Motor neuron (in vitro differentiated cells): ENCODE data around the gene PTPRT. TPM values are rescaled to one million over a fixed set of nuclear protein-coding genes. Genes with fewer than 3 reads are reported as not detected.
"Not testable (repeated sequence)": the region's sequence is repeated elsewhere in the genome, so short reads cannot be mapped to it uniquely, and the experiment has no call there.

Experiments used
- ATAC-seq, 8 experiments: fragments of 200-7000 bp; cut with Tn5 transposase; replicated peaks in 6 of 8; 2 replicates each; pipeline ENCODE4 v1.8.0; 2021; ENCODE audit warnings: mild to moderate bottlenecking in 8 of 8, moderate library complexity in 8 of 8
- H3K27ac ChIP-seq, 2 donors: fragments of 250-450 bp; sonication (Bioruptor Pico); 2 replicates each; pipeline ENCODE4 v1.9.0; 2021; ENCODE audit warnings: antibody characterized with exemption in 2 of 2, mild to moderate bottlenecking in 2 of 2, moderate library complexity in 1 of 2
- H3K4me1 ChIP-seq, 2 donors: fragments of 250-450 bp; sonication (Bioruptor Pico); replicated peaks in 1 of 2; 2 replicates each; pipeline ENCODE4 v1.6.1; 2021; ENCODE audit warnings: antibody characterized with exemption in 2 of 2, mild to moderate bottlenecking in 2 of 2, moderate library complexity in 1 of 2
- H3K4me3 ChIP-seq, 5 donors: fragments of 250-450 bp; sonication (Bioruptor Pico); 2 replicates each; pipeline ENCODE4 v1.9.0; 2021; ENCODE audit warnings: antibody characterized with exemption in 5 of 5, mild to moderate bottlenecking in 5 of 5, moderate library complexity in 4 of 5
- WGBS, 10 experiments: fragments of 450-650 bp; shearing (Covaris generic); methylation state at CpG; one replicate each; pipeline ENCODE4 v1.0.0; 2022; 5-methylcytosine and 5-hydroxymethylcytosine counted together
- in situ Hi-C, 9 experiments: fragments of 400-800 bp; cut with MboI; loops; one replicate each; pipeline ENCODE4 v1.15.0; 2021; ENCODE audit warnings: low sequenced_read_pairs in 9 of 9, low pct_unique_long_range_greater_than_20kb in 2 of 9; ENCODE audit not compliant: unreplicated experiment in 9 of 9
- total RNA-seq, 8 experiments: library from RNA; unstranded; fragments of 300-600 nt; gene quantifications; 2 replicates each; pipeline versions ENCODE4 v1.2.3 to v1.2.4, GENCODE V29; 2022

Gene PTPRT
- total RNA-seq, 8 experiments from 2014 or later = 0.05 to 1.0 (median 0.32) TPM; not detected in 1

- in situ Hi-C loops = loop anchor here in 1 of 9 experiments (10.0 kb wide), 1 partner anchor 978 kb away; the partner anchor contains the start of gene PTPRT
- H3K4me3 ChIP-seq = not testable (repeated sequence)
These were observed 983.1 kb downstream of the PTPRT start for GRCh38 chr20:42206557-42206956.

GRCh38 chr20:42204109-42204660, 985.5 kb downstream of the PTPRT start:
- Histone ChIP-seq H3K4me3 (no peak overlapping the region), H3K27ac (no peak overlapping the region), H3K4me1 (no peaks in the 10 kb centered on the region)
- in situ Hi-C loops = loop anchor here in 1 of 9 experiments (10.0 kb wide), 1 partner anchor 981 kb away; the partner anchor contains the start of gene PTPRT
- WGBS, 10 experiments = 2 to 84% (median 33%) methylated on average over 3 to 9 of the region's 9 CpGs
- ATAC-seq = peak in 3 of 8 experiments; percentile 73 to 89 (median 89)

More at GRCh38 chr20:42206557-42206956, 983.1 kb downstream of the PTPRT start:
- ATAC-seq, H3K4me1 ChIP-seq, H3K27ac ChIP-seq: not testable (repeated sequence)
- no CpG with 5 or more reads among the region's 15 CpGs for WGBS, 10 experiments

GRCh38 chr20:42197599-42197998, 992.1 kb downstream of the PTPRT start:
- no peaks in the 10 kb centered on the region for H3K4me1 ChIP-seq
- H3K4me3 ChIP-seq = no peak overlapping the region
- H3K27ac ChIP-seq = no peak overlapping the region
- ATAC-seq = no peak
- in situ Hi-C loops = no loop called here

GRCh38 chr20:42193119-42193518, 996.6 kb downstream of the PTPRT start:
- Histone ChIP-seq H3K4me1 (no peaks in the 10 kb centered on the region), H3K4me3 (no peak overlapping the region), H3K27ac (no peak overlapping the region)
- WGBS, 10 experiments = 0 to 88% (median 68%) methylated on average over 1 to 2 of the region's 2 CpGs; no CpG with 5 or more reads in 5 of the 10 experiments
- ATAC-seq = no peak
- in situ Hi-C loops = no loop called here

GRCh38 chr20:42192321-42192720, 997.4 kb downstream of the PTPRT start:
- in situ Hi-C loops = no loop called here
- H3K27ac ChIP-seq = no peak overlapping the region
- no peak overlapping the region for H3K4me3 ChIP-seq
- H3K4me1 ChIP-seq = no peaks in the 10 kb centered on the region
- no peak for ATAC-seq
- WGBS, 10 experiments = 0 to 63% (median 44%) methylated on average over 1 to 2 of the region's 2 CpGs; no CpG with 5 or more reads in 4 of the 10 experiments

- WGBS, 10 experiments = 0 to 60% (median 15%) methylated on average over 1 to 4 of the region's 4 CpGs; no CpG with 5 or more reads in 3 of the 10 experiments
These were observed 998.4 kb downstream of the PTPRT start for GRCh38 chr20:42191140-42191860.

GRCh38 chr20:42190084-42190483, 999.6 kb downstream of the PTPRT start:
- Histone ChIP-seq H3K4me3 (no peak overlapping the region), H3K4me1 (no peaks in the 10 kb centered on the region), H3K27ac (no peak overlapping the region)
- ATAC-seq = peak in 2 of 8 experiments; percentile 30 to 31
- in situ Hi-C loops = no loop called here
- 0 to 80% (median 46%) methylated on average over 1 to 3 of the region's 3 CpGs for WGBS, 10 experiments

More at GRCh38 chr20:42191140-42191860, 998.4 kb downstream of the PTPRT start:
- Histone ChIP-seq H3K4me3 (no peak overlapping the region), H3K27ac (no peak overlapping the region), H3K4me1 (no peaks in the 10 kb centered on the region)
- ATAC-seq = peak in 5 of 8 experiments; percentile 29 to 93 (median 43)
- in situ Hi-C loops = no loop called here

- no peak for ATAC-seq
- 0 to 80% (median 20%) methylated on average over 1 to 3 of the region's 3 CpGs; no CpG with 5 or more reads in 1 of the 10 experiments for WGBS, 10 experiments
- in situ Hi-C loops = no loop called here
These were observed 1003.4 kb downstream of the PTPRT start for GRCh38 chr20:42186337-42186736.

GRCh38 chr20:42183147-42183546, 1006.6 kb downstream of the PTPRT start:
- WGBS, 10 experiments = 0 to 71% (median 24%) methylated on average over 1 to 4 of the region's 4 CpGs
- H3K27ac ChIP-seq = no peak overlapping the region
- in situ Hi-C loops = no loop called here
- ATAC-seq = no peak
- H3K4me3 ChIP-seq = no peak overlapping the region
- no peaks in the 10 kb centered on the region for H3K4me1 ChIP-seq

More at GRCh38 chr20:42186337-42186736, 1003.4 kb downstream of the PTPRT start:
- Histone ChIP-seq H3K4me1 (no peaks in the 10 kb centered on the region), H3K4me3 (no peak overlapping the region), H3K27ac (no peak overlapping the region)

GRCh38 chr20:42181064-42181463, 1008.6 kb downstream of the PTPRT start:
- in situ Hi-C loops = no loop called here
- no peak for ATAC-seq

GRCh38 chr20:42179768-42180167, 1009.9 kb downstream of the PTPRT start:
- WGBS, 10 experiments = 0 to 63% (median 45%) methylated on average over 1 to 4 of the region's 4 CpGs; no CpG with 5 or more reads in 2 of the 10 experiments

More at GRCh38 chr20:42181064-42181463, 1008.6 kb downstream of the PTPRT start:
- Histone ChIP-seq H3K4me3 (no peak overlapping the region), H3K4me1 (no peaks in the 10 kb centered on the region), H3K27ac (no peak overlapping the region)

GRCh38 chr20:42173440-42173839, 1016.3 kb downstream of the PTPRT start:
- Histone ChIP-seq H3K4me1 (no peaks in the 10 kb centered on the region), H3K27ac (no peak overlapping the region), H3K4me3 (no peak overlapping the region)
- in situ Hi-C loops = no loop called here
- WGBS, 10 experiments = 0 to 53% (median 33%) methylated on average over 1 to 2 of the region's 2 CpGs; no CpG with 5 or more reads in 1 of the 10 experiments
- ATAC-seq = no peak

More at GRCh38 chr20:42179768-42180167, 1009.9 kb downstream of the PTPRT start:
- ATAC-seq = no peak
- Histone ChIP-seq H3K27ac (no peak overlapping the region), H3K4me3 (no peak overlapping the region), H3K4me1 (no peaks in the 10 kb centered on the region)
- in situ Hi-C loops = no loop called here

GRCh38 chr20:42164121-42164890, 1025.4 kb downstream of the PTPRT start:
- in situ Hi-C loops = no loop called here
- no peak for ATAC-seq
- Histone ChIP-seq H3K4me1 (no peaks in the 10 kb centered on the region), H3K27ac (no peak overlapping the region), H3K4me3 (no peak overlapping the region)
- WGBS, 10 experiments = 0 to 73% (median 25%) methylated on average over 1 to 7 of the region's 7 CpGs
